ENCODE results near the gene CDK5RAP1. TPM values are rescaled to one million over a fixed set of nuclear protein-coding genes. Genes with fewer than 3 reads are reported as not detected.
A peak's percentile ranks its signal among the peaks of the same experiment; 100 is the strongest.

CDK5RAP1 gene
- total RNA-seq, 1 experiment from 2014 or later, result 56.3 TPM

GRCh38 chr20:33443512-33444239, 42.4 kb upstream of the CDK5RAP1 start, which contains the start of gene SNTA1 (continued):
- TF ChIP-seq ZNF425 (CRISPR knock-in tag; conservative IDR thresholded peaks at IDR 0.05) (no peak), ZNF263 (CRISPR knock-in tag; IDR thresholded peaks at IDR 0.05; ENCODE audit: low read depth) (no peak), MYBL2 (CRISPR knock-in tag; IDR thresholded peaks at IDR 0.05) (0 out of 2 replicates have a peak, but pooled peaks have one; percentile 38), NR1H2 (CRISPR knock-in tag; IDR thresholded peaks at IDR 0.05) (no peak), CBFB (CRISPR knock-in tag; IDR thresholded peaks at IDR 0.05; ENCODE audit: low read depth) (0 out of 2 replicates have a peak, but pooled peaks have one; percentile 31), GRHL2 (CRISPR knock-in tag; IDR thresholded peaks at IDR 0.05; ENCODE audit: insufficient replicate concordance, severe bottlenecking) (no peak), NFE2L1 (CRISPR knock-in tag; IDR thresholded peaks at IDR 0.05) (0 out of 2 replicates have a peak, but pooled peaks have one; percentile 16), PRDM15 (CRISPR knock-in tag; IDR thresholded peaks at IDR 0.05) (no peak), NFYB (CRISPR knock-in tag; conservative IDR thresholded peaks at IDR 0.05; ENCODE audit: low read depth) (no peak; the same call in 1 of the 2 replicates)

GRCh38 chr20:33443006-33443511, 41.7 kb upstream of the CDK5RAP1 start:
- no peak overlapping the region for H3K27ac Mint-ChIP-seq
- peak overlapping the region; percentile 69 for H3K4me3 Mint-ChIP-seq
- peaks cover 42% of the 10 kb centered on the region for H3K27me3 Mint-ChIP-seq (ENCODE audit: low read depth)
- ATAC-seq (peak; percentile 7), DNase-seq (ENCODE audit: low spot score) (peak; percentile 51)
- H3K9me3 Mint-ChIP-seq, result no peaks in the 10 kb centered on the region
- POLR2A ChIA-PET, result interaction anchor here (1.1 kb wide), 1 partner anchor 42 kb away, joined by 3 read pairs; the partner anchor contains the start of gene CDK5RAP1
- no peak for TF ChIP-seq SP1 (CRISPR knock-in tag; conservative IDR thresholded peaks at IDR 0.05)
- 0 out of 2 replicates have a peak, but pooled peaks have one; percentile 36 for TF ChIP-seq TP53 (CRISPR knock-in tag; IDR thresholded peaks at IDR 0.05)
- no peaks in the 10 kb centered on the region for H3K36me3 Mint-ChIP-seq
- CTCF ChIA-PET, result interaction anchor here (0.7 to 3.8 kb wide), 10 partner anchors 9 to 285 kb away, joined by 3 to 31 read pairs (median 5); partner anchors contain the start of genes ACTL10 and CBFA2T2
- H3K4me1 Mint-ChIP-seq, result peaks cover 12% of the 10 kb centered on the region

- no peaks in the 10 kb centered on the region for H3K9me3 Mint-ChIP-seq
- peak overlapping the region; percentile 69 for H3K4me3 Mint-ChIP-seq
- ATAC-seq, result no peak
- H3K27me3 Mint-ChIP-seq (ENCODE audit: low read depth), result peaks cover 42% of the 10 kb centered on the region
- ChIA-PET POLR2A (interaction anchor here (1.1 kb wide), 1 partner anchor 41 kb away, joined by 3 read pairs; the partner anchor contains the start of gene CDK5RAP1), CTCF (interaction anchor here (1.2 to 3.8 kb wide), 4 partner anchors 8 to 225 kb away, joined by 4 to 31 read pairs (median 16); partner anchors contain the start of gene ACTL10)
- H3K4me1 Mint-ChIP-seq, result peaks cover 12% of the 10 kb centered on the region
- H3K36me3 Mint-ChIP-seq, result no peaks in the 10 kb centered on the region
- no peak overlapping the region for H3K27ac Mint-ChIP-seq
- DNase-seq (ENCODE audit: low spot score), result no peak
- no peak for TF ChIP-seq E2F4 (CRISPR knock-in tag; IDR thresholded peaks at IDR 0.05; ENCODE audit: borderline replicate concordance, low read depth)
- no peak for TF ChIP-seq USF2 (CRISPR knock-in tag; IDR thresholded peaks at IDR 0.05)
- no peak for TF ChIP-seq E2F5 (CRISPR knock-in tag; IDR thresholded peaks at IDR 0.05)
- no peak for TF ChIP-seq NFYB (CRISPR knock-in tag; conservative IDR thresholded peaks at IDR 0.05; ENCODE audit: low read depth)
- TF ChIP-seq GRHL2 (CRISPR knock-in tag; IDR thresholded peaks at IDR 0.05; ENCODE audit: insufficient replicate concordance, severe bottlenecking), result no peak
- TF ChIP-seq TP53 (CRISPR knock-in tag; IDR thresholded peaks at IDR 0.05), result no peak
- TF ChIP-seq ZBTB21 (CRISPR knock-in tag; IDR thresholded peaks at IDR 0.05; ENCODE audit: borderline replicate concordance), result no peak
- TF ChIP-seq ZBTB43 (CRISPR knock-in tag; IDR thresholded peaks at IDR 0.05), result no peak
- no peak for TF ChIP-seq ZNF263 (CRISPR knock-in tag; IDR thresholded peaks at IDR 0.05; ENCODE audit: low read depth)
- no peak for TF ChIP-seq ZNF671 (CRISPR knock-in tag; IDR thresholded peaks at IDR 0.05)
- no peak for TF ChIP-seq SMAD4 (CRISPR knock-in tag; IDR thresholded peaks at IDR 0.05)
Observed at GRCh38 chr20:33442136-33443005, 41.1 kb upstream of the CDK5RAP1 start.

Data from WTC11 (cell line).